K562 (cell line): ENCODE data around the gene COL6A1.

Source experiments
- CTCF ChIP-seq, 3 experiments: IDR thresholded peaks in 2 of 3; conservative IDR thresholded peaks in 1 of 3; 2 replicates each; pipeline ENCODE4 v1.5.1; 2011 to 2012; ENCODE audit warnings: low read length in 3 of 3, mild to moderate bottlenecking in 3 of 3, control low read depth in 2 of 3, improper control_type of control experiment in 1 of 3, inconsistent platforms in 1 of 3, low read depth in 1 of 3, mixed read lengths in 1 of 3, moderate library complexity in 1 of 3; ENCODE audit not compliant: insufficient read depth in 2 of 3
- FOXO4 ChIP-seq: fragments of 450-650 bp; formaldehyde crosslinking; IDR thresholded peaks from 2 replicates; pipeline ENCODE4 v1.4.0; 2020; ENCODE audit warnings: mild to moderate bottlenecking, moderate library complexity
- GTF2F1 ChIP-seq: IDR thresholded peaks from 2 replicates; pipeline ENCODE4 v1.6.1; 2011; ENCODE audit warnings: low read depth, low read length, improper control_type of control experiment
- POLR2AphosphoS2 ChIP-seq: IDR thresholded peaks from 2 replicates; pipeline ENCODE4 v1.6.1; 2012; ENCODE audit warnings: low read length, improper control_type of control experiment
- RB1 ChIP-seq: fragments of 450-650 bp; IDR thresholded peaks from 2 replicates; pipeline ENCODE4 v1.6.1; 2017; ENCODE audit warnings: low read depth, mild to moderate bottlenecking
- SLC30A9 ChIP-seq: fragments of 250-450 bp; sonication (Bioruptor Pico); IDR thresholded peaks from 2 replicates; pipeline ENCODE4 v1.8.0; 2022; ENCODE audit warnings: mild to moderate bottlenecking, moderate library complexity
- SP2 ChIP-seq: IDR thresholded peaks from 2 replicates; pipeline ENCODE4 v1.6.1; 2011; ENCODE audit warnings: mild to moderate bottlenecking, low read depth, low read length, moderate library complexity; ENCODE audit not compliant: poor library complexity, severe bottlenecking; ENCODE audit errors: extremely low read depth
- TAF1 ChIP-seq: IDR thresholded peaks from 2 replicates; pipeline ENCODE4 v1.6.1; 2011; ENCODE audit warnings: mild to moderate bottlenecking, low read length, moderate library complexity; ENCODE audit not compliant: insufficient read depth, control insufficient read depth, severe bottlenecking; ENCODE audit errors: extremely low read depth
- TF ChIP-seq, protein P1 (sequence below): sonication (generic); formaldehyde crosslinking; IDR thresholded peaks from 2 replicates; pipeline ENCODE4 v1.8.0; 2022; ENCODE audit warnings: mild to moderate bottlenecking, missing genetic modification reagents

- TF ChIP-seq, protein P1, sequence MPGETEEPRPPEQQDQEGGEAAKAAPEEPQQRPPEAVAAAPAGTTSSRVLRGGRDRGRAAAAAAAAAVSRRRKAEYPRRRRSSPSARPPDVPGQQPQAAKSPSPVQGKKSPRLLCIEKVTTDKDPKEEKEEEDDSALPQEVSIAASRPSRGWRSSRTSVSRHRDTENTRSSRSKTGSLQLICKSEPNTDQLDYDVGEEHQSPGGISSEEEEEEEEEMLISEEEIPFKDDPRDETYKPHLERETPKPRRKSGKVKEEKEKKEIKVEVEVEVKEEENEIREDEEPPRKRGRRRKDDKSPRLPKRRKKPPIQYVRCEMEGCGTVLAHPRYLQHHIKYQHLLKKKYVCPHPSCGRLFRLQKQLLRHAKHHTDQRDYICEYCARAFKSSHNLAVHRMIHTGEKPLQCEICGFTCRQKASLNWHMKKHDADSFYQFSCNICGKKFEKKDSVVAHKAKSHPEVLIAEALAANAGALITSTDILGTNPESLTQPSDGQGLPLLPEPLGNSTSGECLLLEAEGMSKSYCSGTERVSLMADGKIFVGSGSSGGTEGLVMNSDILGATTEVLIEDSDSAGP = no peak
- no peak for TF ChIP-seq GTF2F1
- TF ChIP-seq FOXO4 (CRISPR knock-in tag) = no peak
- no peak for TF ChIP-seq SLC30A9
- TF ChIP-seq RB1 = no peak
- TF ChIP-seq POLR2AphosphoS2 = no peak
- no peak for TF ChIP-seq TAF1
- TF ChIP-seq CTCF (IDR thresholded peaks at IDR 0.05 in 2 of 3, conservative IDR thresholded peaks at IDR 0.05 in 1 of 3; ENCODE audit: insufficient read depth in 2 of 3, low read depth in 1 of 3, low read length in 3 of 3) = no peak
- no peak for TF ChIP-seq SP2
Observed at GRCh38 chr21:45943630-45944540, 37.7 kb upstream of the COL6A1 start.
